GM12801 (cell line): Measurements from ENCODE around the gene MOV10L1.

ENCODE experiments used
- CTCF ChIP-seq: IDR thresholded peaks from one replicate; pipeline ENCODE4 v1.5.1; 2011; ENCODE audit warnings: control low read depth; ENCODE audit not compliant: insufficient read length; ENCODE audit errors: extremely low read depth

The MOV10L1 gene

GRCh38 chr22:50061141-50061823 is 28.5 kb upstream of the MOV10L1 start:
- TF ChIP-seq CTCF: no peak

GRCh38 chr22:50061824-50062355 is 27.9 kb upstream of the MOV10L1 start:
- TF ChIP-seq CTCF: no peak

- no peak for TF ChIP-seq CTCF
Measured at GRCh38 chr22:50062509-50063135, 27.2 kb upstream of the MOV10L1 start.

GRCh38 chr22:50063589-50064393 is 26.0 kb upstream of the MOV10L1 start:
- no peak for TF ChIP-seq CTCF

- no peak for TF ChIP-seq CTCF
Measured at GRCh38 chr22:50064453-50064852, 25.4 kb upstream of the MOV10L1 start.

- no peak for TF ChIP-seq CTCF
Measured at GRCh38 chr22:50067244-50067643, 22.6 kb upstream of the MOV10L1 start.

- no peak for TF ChIP-seq CTCF
Measured at GRCh38 chr22:50068096-50068495, 21.7 kb upstream of the MOV10L1 start.
